ENCODE results near the gene PCLO.

Gene PCLO

DNA sequence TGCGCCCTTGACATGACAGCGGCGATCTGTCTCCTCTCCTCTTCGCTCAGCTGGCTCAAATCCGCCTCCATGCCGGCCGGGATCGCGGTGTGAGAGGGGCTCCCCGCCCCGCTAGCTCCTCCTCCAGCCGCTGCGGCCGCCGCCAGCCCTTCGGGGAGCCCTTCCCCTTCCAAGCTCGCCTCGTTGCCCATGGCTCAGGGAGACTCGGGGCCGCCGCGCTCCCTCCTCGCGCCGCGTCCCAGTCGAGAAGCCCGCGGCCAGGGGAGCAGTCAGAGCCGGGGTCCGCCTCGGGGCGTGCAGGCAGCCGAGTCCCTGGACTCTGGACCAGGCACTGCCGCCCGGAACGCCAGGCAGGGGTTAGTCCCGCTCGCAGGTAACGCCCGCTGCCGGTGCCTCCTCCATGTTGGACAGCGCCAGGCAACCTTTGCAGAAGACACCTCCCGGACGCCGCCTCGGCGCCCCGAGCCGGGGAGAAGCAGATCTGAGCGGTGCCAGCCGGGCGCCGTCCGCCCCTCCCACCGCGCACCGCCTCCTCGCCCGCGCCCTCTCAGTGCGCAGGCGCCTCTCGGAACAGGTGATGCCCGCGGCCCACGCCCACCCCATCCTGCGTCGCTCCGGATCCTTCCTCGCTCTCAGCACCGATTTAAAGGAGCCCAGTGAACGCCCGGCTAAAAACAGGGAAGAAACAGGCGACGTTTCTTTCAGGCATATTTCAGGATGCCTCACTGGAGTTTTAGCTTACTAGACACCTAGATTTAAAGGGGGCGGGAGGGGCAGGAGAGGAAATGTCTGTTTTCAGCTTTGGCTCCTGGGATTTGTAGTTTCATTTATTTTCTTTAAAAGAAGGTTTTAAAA, at the start of gene PCLO:
Gene PCLO, minus strand, starts transcription at position 483 of the 855 bp plus-strand sequence. Its CDS starts 292 bp downstream, at position 191.
- peak; percentile 97 to 99 for DNase-seq

DNA sequence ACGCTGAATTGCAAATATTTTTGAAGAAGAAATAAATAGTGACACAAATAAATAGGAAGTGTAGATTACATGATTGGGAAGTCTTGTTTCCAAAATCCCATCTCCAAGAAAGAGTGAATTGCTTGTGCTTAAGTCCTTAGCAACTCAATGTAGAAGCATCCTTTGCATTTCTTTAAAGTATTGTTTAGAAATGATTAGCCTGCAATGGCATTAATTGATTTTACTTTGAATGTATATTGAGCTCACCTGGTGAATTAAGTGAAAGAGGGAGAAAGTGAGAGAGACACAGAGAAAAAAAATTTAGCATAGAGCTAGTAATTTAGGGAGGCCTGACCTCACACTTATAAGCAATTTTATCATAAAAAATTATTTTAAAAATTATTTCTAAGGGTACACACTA, 49.0 kb upstream of the PCLO start:
- DNase-seq, result no peak

DNA sequence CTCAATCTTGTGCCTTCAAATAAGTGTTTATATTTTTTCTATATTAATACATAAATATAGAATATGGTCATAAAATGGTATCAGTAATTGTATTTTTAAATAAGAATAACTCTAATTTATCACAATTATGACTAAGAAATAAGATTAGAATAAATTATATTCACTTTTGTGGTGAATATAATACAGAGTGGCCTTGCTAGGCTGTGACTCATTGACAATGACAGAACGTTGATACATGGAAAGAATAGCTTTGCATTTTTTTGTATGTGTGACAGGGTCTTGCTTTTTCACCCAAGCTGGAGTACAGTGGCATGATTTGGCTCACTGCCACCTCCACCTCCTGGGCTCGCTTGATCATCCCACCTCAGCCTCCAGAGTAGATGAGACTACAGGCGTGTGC, 47.8 kb upstream of the PCLO start:
- DNase-seq, result no peak

GRCh38 chr7:83204715-83205114, 42.0 kb upstream of the PCLO start:
- no peak for DNase-seq

DNA sequence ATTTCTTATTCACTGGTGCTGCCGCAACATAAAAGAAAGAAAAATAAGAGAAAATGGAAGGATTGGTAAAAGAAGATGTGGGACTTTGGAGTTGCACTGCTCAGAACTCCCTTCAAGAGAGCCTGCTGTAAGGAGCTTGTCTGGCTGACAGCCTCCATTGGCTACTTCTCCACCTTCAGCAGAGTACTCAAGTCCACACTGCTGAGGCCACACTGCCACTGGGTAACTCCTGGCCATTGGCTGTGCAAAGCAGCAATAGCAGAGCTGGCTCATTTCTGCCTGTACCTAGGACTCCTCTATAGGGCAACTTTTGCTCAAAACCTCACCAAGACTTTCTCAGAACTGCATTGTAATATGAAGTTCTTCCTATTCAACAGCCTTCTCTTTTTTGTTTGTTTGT, 38.7 kb upstream of the PCLO start:
- no peak for DNase-seq

DNA sequence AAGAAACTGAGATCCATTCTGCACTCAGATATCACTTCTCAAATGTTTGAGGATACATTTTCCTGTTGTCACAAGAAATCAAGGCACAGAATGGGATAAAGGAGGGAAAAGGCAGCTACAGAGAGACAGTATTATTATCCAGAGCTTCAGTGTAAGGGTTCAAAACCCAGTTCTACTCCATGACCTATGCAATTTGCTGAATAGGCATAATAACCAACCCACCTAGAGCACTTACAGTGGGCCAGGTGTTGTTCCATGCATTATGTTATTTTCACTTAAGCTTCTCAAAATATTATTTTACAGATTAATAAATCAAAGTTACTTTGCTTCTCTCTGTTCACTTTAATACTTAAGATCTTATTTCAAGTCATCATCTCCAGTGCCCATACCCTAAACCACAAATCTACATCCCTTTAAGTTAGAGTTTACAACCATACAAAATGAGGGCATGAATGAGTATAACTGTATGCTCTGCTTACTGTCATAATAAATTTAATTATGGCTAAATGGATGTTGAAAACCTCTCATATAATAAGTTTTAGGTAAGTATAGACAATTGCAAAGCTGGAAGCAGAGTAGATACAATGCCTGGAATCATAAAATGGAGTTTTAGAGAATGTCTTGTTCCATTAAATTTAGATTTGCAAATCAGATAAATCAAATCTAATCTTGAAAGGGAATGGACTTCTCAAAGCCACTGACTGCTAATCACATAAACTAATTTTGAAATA, 28.1 kb upstream of the PCLO start:
- no peak for DNase-seq

GRCh38 chr7:83178796-83179195, 16.1 kb upstream of the PCLO start:
- no peak for DNase-seq

DNA sequence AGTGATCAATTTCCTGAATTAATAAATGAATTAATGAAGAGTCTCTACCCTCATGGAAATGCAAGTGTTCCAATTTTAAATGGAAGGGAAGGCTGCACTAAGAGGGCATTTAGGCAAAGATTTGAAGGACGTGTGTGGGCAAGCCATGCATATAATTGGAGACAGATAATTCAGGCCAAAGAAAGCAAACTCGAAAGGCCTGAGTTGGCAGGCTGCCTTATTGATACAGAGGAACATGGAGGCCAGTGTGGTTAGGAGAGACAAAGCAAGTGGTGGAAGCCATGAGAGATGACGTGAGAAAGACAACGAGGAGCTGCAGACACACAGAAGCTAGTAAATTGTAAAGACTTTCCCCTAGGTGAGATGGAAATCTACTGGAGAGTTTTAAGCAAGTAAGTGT, 15.4 kb upstream of the PCLO start:
- no peak for DNase-seq

GRCh38 chr7:83173664-83174063, 11.0 kb upstream of the PCLO start:
- no peak for DNase-seq

GRCh38 chr7:83166781-83167180, 4.1 kb upstream of the PCLO start:
- no peak for DNase-seq

GRCh38 chr7:83161899-83162401, 734 bp downstream of the PCLO start:
- DNase-seq, result peak; percentile 67 to 81

GRCh38 chr7:83161186-83161585, 1.5 kb downstream of the PCLO start:
- no peak for DNase-seq

- DNase-seq, result no peak
Observed at GRCh38 chr7:83159731-83160130, 3.0 kb downstream of the PCLO start.

- no peak for DNase-seq
Observed at GRCh38 chr7:83156006-83156405, 6.7 kb downstream of the PCLO start.

- no peak for DNase-seq
Observed at GRCh38 chr7:83155407-83155806, 7.3 kb downstream of the PCLO start.

DNA sequence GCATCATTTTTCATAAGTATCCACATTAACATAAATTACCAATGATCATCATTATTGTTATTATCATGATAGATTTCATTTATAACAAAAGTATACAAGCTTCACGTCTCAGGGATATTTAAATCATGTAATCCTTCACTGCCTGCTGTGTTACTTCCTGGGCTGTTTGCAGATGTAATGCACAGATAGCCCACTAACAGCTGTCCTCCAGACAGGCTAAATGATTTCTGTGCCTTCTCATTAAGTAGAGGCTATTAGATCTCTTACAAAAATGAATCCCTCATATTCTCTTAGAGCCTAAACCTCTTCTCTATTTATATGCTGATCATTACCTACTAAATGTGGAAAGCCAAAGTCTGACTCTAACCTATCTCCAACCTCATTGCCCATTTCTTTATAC, 9.3 kb downstream of the PCLO start:
- no peak for DNase-seq

- no peak for DNase-seq
Observed at GRCh38 chr7:83150310-83150709, 12.4 kb downstream of the PCLO start.

DNA sequence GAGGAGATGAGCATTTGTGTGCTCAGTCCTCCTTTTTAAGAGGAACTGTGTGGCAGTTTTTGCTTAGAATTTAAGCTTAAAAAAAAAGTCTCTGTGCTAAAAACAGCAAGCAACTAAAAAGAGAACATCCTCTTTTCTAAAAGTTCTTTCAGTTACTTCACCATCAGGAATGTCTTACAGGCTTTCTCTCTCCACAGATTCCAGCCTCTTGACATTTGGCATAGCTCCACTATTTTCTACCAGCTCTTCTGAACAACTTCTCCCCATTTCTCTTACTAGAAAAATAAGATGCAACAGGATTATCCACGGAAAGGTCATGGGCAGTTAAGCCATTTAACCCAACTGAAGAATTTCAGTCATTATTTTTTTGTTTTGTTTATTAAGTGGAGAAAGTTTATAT, 13.2 kb downstream of the PCLO start:
- DNase-seq, result no peak

DNA sequence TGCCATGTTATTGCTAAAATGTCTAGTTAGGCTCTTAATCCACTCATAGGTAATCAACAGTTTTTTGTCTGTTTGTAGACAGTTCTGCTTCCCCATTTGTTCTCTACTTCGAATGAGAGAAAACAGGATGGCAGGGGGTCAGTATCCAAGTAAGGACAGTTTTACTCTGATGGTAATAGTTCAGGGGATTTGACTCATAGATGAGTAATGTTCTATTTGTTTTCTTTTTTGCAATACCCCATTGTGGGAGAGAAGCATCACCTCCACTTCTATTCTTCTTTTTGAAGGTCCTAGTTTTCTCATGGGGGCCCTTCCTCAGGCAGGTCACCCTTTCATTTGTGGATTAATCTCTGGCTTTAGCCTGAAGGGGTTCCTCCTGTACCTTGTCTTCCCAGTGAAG, 13.9 kb downstream of the PCLO start:
- DNase-seq, result no peak

DNA sequence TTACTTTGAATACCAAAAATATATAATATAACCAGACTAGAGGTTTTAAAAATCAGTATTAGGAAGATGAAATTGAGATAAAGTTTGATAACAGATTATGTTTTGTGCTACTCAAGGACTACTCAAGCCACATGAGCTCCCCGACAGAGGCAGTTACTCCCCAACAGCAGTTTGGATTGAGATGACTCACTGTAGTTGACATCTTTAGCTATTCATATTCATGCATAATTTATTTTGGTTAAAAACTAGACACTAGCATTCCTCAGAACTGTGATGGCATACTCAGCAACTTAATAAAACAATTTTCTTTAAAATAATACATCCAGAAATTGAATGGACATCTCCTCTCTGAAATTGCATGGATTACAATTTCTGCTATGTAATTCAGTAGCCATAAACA, 19.6 kb downstream of the PCLO start:
- no peak for DNase-seq

GRCh38 chr7:83142365-83142764, 20.3 kb downstream of the PCLO start:
- no peak for DNase-seq

DNA sequence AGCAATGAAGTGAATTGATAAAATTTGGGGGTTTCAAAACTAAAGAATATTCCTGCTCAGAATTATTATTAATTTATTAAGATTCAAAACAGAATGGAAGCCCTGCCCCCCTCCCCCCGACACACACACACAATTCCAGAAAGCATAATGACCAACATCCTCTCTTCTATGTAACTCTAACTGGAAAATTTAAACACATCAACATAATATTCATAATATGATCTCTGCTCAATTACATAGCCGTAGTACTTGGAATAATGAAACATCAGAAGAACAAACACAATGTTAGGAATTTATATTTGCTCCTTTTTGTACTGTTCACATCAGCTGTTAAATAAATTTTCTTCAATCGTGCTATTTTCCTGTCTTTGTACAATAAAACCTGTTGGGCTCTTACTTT, 20.8 kb downstream of the PCLO start:
- DNase-seq, result no peak

GRCh38 chr7:83130623-83131545, 31.8 kb downstream of the PCLO start:
- DNase-seq, result peak in 1 of 2 experiments; percentile 16
